NCI-H128 (cell line): Measurements from ENCODE around the gene ZG16.
A peak's percentile ranks its signal among the peaks of the same experiment; 100 is the strongest.

Experiments
- DNase-seq: peaks from one replicate; lab custom pipeline; 2025; ENCODE audit not compliant: unreplicated experiment; lab: John Stamatoyannopoulos, UW

ZG16 gene

GRCh38 chr16:29807426-29808218 is 29.6 kb downstream of the ZG16 start:
- DNase-seq, result peak; percentile 55

GRCh38 chr16:29808219-29808900 is 30.3 kb downstream of the ZG16 start:
- no peak for DNase-seq

GRCh38 chr16:29809031-29809747 is 31.1 kb downstream of the ZG16 start:
- no peak for DNase-seq

- DNase-seq, result no peak
Measured at GRCh38 chr16:29809850-29810698, 32.0 kb downstream of the ZG16 start.

- no peak for DNase-seq
Measured at GRCh38 chr16:29810699-29811169, 32.7 kb downstream of the ZG16 start.

GRCh38 chr16:29811170-29811895 is 33.3 kb downstream of the ZG16 start:
- DNase-seq, result peak; percentile 77

GRCh38 chr16:29811896-29812665 is 34.0 kb downstream of the ZG16 start, which contains the start of gene PRRT2:
TSS of gene PRRT2 (plus strand) at chr16:29812193. CDS start at chr16:29813055, 862 bp downstream.
- no peak for DNase-seq

GRCh38 chr16:29812754-29813643 is 34.9 kb downstream of the ZG16 start:
- no peak for DNase-seq

- DNase-seq, result no peak
Measured at GRCh38 chr16:29813644-29814562, 35.8 kb downstream of the ZG16 start.

- DNase-seq, result no peak
Measured at GRCh38 chr16:29814592-29814991, 36.5 kb downstream of the ZG16 start.

GRCh38 chr16:29815032-29815721 is 37.1 kb downstream of the ZG16 start:
- no peak for DNase-seq

- DNase-seq, result peak; percentile 88
Measured at GRCh38 chr16:29815793-29816693, 38.0 kb downstream of the ZG16 start, which contains the start of gene PAGR1. TSS of gene PAGR1 (plus strand) at chr16:29816152. CDS start at chr16:29816526, 374 bp downstream.

GRCh38 chr16:29816694-29817441 is 38.8 kb downstream of the ZG16 start:
- DNase-seq, result no peak

- DNase-seq, result no peak
Measured at GRCh38 chr16:29818082-29818481, 40.0 kb downstream of the ZG16 start.

- no peak for DNase-seq
Measured at GRCh38 chr16:29819506-29819905, 41.5 kb downstream of the ZG16 start.
